Dendritic cell treated with granulocyte-macrophage colony-stimulating factor and Interleukin-4, amounts not matched to agents 40 ng/mL and 50 ng/mL, for 4 days (primary cell): ENCODE results near the gene RAB8B.

Experiments
- H3K27ac Mint-ChIP-seq: one replicate; pipeline ENCODE4 v1.8.0; 2022; ENCODE audit warnings: mild to moderate bottlenecking, mixed read lengths
- H3K27me3 Mint-ChIP-seq: one replicate; pipeline ENCODE4 v1.8.0; 2022; ENCODE audit warnings: mild to moderate bottlenecking, mixed read lengths
- H3K36me3 Mint-ChIP-seq: one replicate; pipeline ENCODE4 v1.8.0; 2022; ENCODE audit warnings: low read depth, mixed read lengths
- H3K4me1 Mint-ChIP-seq: one replicate; pipeline ENCODE4 v1.8.0; 2022; ENCODE audit warnings: low read depth, mixed read lengths
- H3K4me3 Mint-ChIP-seq: one replicate; pipeline ENCODE4 v1.8.0; 2022; ENCODE audit warnings: mild to moderate bottlenecking, moderate library complexity, mixed read lengths
- H3K9me3 Mint-ChIP-seq: one replicate; pipeline ENCODE4 v1.8.0; 2022; ENCODE audit warnings: mixed read lengths
- intact Hi-C: fragments of 100-400 bp; cut with micrococcal nuclease; formaldehyde crosslinking; loops from one replicate; pipeline ENCODE4 v1.15.0; 2022

Gene RAB8B

GRCh38 chr15:63241316-63241715 lies 51.9 kb downstream of the RAB8B start:
- Mint-ChIP-seq H3K36me3 (peaks cover 33% of the 10 kb centered on the region), H3K27ac (no peak overlapping the region), H3K4me1 (peaks cover 56% of the 10 kb centered on the region), H3K27me3 (no peaks in the 10 kb centered on the region), H3K9me3 (no peaks in the 10 kb centered on the region), H3K4me3 (no peak overlapping the region)
- intact Hi-C loops, result no loop called here

- H3K27ac Mint-ChIP-seq, result no peak overlapping the region
- no peak overlapping the region for H3K4me3 Mint-ChIP-seq
- H3K9me3 Mint-ChIP-seq, result no peaks in the 10 kb centered on the region
Measured at GRCh38 chr15:63243101-63243500, 53.7 kb downstream of the RAB8B start.

DNA sequence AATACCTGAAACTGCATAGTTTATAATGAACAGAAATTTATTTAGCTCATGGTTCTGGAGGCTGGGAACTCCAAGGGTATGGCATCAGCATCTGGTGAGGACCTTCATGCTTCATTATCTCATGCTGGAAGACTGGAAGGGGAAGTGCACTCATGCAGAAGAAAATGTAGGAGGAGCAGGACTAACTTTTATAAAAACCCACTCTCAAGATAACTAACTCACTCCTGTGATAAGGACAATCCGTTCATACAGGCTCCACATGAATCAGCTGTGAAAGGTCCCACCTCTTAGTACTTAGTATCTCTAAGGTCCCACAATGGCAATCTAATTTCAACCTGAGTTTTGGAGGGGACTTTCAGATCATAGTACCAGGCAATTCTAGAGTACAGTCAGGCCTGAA lies 54.4 kb downstream of the RAB8B start:
- H3K27ac Mint-ChIP-seq, result peak overlapping the region; percentile 45
- H3K4me3 Mint-ChIP-seq, result no peak overlapping the region
- H3K27me3 Mint-ChIP-seq, result no peaks in the 10 kb centered on the region
- peaks cover 50% of the 10 kb centered on the region for H3K4me1 Mint-ChIP-seq
- peaks cover 44% of the 10 kb centered on the region for H3K36me3 Mint-ChIP-seq
- intact Hi-C loops, result no loop called here
- no peaks in the 10 kb centered on the region for H3K9me3 Mint-ChIP-seq

More at GRCh38 chr15:63243101-63243500, 53.7 kb downstream of the RAB8B start:
- Mint-ChIP-seq H3K4me1 (peaks cover 54% of the 10 kb centered on the region), H3K27me3 (no peaks in the 10 kb centered on the region), H3K36me3 (peaks cover 40% of the 10 kb centered on the region)
- intact Hi-C loops, result no loop called here

- H3K4me1 Mint-ChIP-seq, result peaks cover 46% of the 10 kb centered on the region
- intact Hi-C loops, result no loop called here
- H3K27me3 Mint-ChIP-seq, result no peaks in the 10 kb centered on the region
- peak overlapping the region; percentile 37 for H3K27ac Mint-ChIP-seq
- H3K4me3 Mint-ChIP-seq, result no peak overlapping the region
- no peaks in the 10 kb centered on the region for H3K9me3 Mint-ChIP-seq
- H3K36me3 Mint-ChIP-seq, result peaks cover 50% of the 10 kb centered on the region
Measured at GRCh38 chr15:63244399-63244798, 55.0 kb downstream of the RAB8B start.

DNA sequence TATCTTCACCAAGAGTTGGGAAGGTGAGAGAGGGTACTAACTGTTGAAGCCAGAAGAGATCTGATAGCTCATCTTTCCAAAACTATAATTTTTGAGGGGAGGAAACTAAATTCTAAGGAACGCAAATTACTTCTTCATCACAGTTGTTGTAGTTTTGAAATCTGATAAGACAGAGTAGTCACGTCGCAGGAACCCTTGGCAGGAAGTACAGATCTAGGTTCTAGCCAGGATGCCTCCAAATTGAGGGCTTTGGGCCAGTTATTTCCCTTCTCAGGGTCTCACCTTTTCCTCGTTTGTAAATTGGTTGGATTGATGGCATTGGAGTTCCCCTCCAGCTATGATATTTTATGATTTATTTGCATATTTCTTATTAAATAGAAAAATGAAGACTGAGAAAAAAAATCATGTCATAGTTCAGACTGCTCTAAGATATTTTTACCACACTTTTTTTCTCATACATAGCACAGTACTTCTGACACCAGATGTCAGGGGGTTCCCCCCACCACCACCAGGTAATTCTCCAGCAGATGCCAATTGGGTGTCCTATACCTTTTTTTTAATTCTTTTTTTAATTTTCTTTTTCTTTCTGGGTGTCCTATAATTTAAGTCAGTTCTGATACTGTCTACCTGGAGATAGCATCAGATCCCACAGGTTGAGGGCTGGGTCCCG lies 55.7 kb downstream of the RAB8B start:
- no peak overlapping the region for H3K4me3 Mint-ChIP-seq
- no peaks in the 10 kb centered on the region for H3K27me3 Mint-ChIP-seq
- intact Hi-C loops, result loop anchor here (5.0 kb wide), 1 partner anchor 88 kb away; the partner anchor contains the start of gene RPS27L
- H3K4me1 Mint-ChIP-seq, result peaks cover 39% of the 10 kb centered on the region
- H3K9me3 Mint-ChIP-seq, result no peaks in the 10 kb centered on the region
- peak overlapping the region; percentile 37 for H3K27ac Mint-ChIP-seq
- H3K36me3 Mint-ChIP-seq, result peaks cover 51% of the 10 kb centered on the region

- H3K27ac Mint-ChIP-seq, result peak overlapping the region; percentile 65
- peaks cover 39% of the 10 kb centered on the region for H3K4me1 Mint-ChIP-seq
Measured at GRCh38 chr15:63246691-63247469, 57.5 kb downstream of the RAB8B start.

DNA sequence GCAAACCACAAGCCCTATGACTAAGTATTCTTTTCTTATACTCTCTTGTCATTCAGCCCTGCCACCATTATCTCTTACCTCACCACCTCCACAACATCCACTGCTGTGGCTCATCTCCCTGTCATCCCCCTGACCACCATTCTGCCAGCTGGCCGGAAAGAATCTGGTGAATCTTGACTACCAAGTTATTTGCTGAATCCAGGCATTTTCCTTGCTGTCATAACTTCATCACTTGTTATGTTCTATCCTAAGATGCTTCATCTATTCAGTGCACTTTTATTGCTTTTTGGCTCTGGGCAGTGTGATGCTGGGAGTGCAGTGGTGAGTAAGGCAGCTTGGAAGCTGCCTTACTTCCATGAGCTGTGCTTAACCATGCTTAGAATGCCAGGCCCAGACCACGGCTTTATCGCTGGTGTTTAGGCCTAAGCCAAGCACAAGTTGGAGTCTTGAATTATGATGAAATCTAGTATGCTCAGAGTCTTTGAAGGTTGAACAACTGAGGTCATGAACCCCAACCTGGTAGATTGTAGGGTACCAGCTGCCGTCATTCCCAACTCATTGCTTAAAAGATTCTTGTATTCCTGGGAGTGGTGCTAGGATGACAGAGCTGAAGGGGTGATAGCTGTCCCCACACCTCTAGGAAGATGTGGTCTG lies 61.0 kb downstream of the RAB8B start:
- Mint-ChIP-seq H3K36me3 (peaks cover 77% of the 10 kb centered on the region), H3K4me1 (peaks cover 22% of the 10 kb centered on the region), H3K27ac (no peak overlapping the region), H3K27me3 (no peaks in the 10 kb centered on the region), H3K9me3 (no peaks in the 10 kb centered on the region), H3K4me3 (no peak overlapping the region)
- intact Hi-C loops, result loop anchor here (5.0 kb wide), 1 partner anchor 53 kb away; no protein-coding TSS in a partner anchor

More at GRCh38 chr15:63246691-63247469, 57.5 kb downstream of the RAB8B start:
- Mint-ChIP-seq H3K4me3 (no peak overlapping the region), H3K36me3 (peaks cover 68% of the 10 kb centered on the region), H3K27me3 (no peaks in the 10 kb centered on the region), H3K9me3 (no peaks in the 10 kb centered on the region)
- intact Hi-C loops, result loop anchor here (5.0 kb wide), 1 partner anchor 90 kb away; the partner anchor contains the start of gene RPS27L

- peaks cover 77% of the 10 kb centered on the region for H3K36me3 Mint-ChIP-seq
- no peaks in the 10 kb centered on the region for H3K9me3 Mint-ChIP-seq
- no peak overlapping the region for H3K27ac Mint-ChIP-seq
- intact Hi-C loops, result loop anchor here (5.0 kb wide), 1 partner anchor 54 kb away; no protein-coding TSS in a partner anchor
- no peak overlapping the region for H3K4me3 Mint-ChIP-seq
- H3K27me3 Mint-ChIP-seq, result no peaks in the 10 kb centered on the region
- H3K4me1 Mint-ChIP-seq, result peaks cover 14% of the 10 kb centered on the region
Measured at GRCh38 chr15:63251701-63252100, 62.3 kb downstream of the RAB8B start.

GRCh38 chr15:63252292-63252691 lies 62.9 kb downstream of the RAB8B start:
- intact Hi-C loops, result loop anchor here (5.0 kb wide), 1 partner anchor 55 kb away; no protein-coding TSS in a partner anchor
- Mint-ChIP-seq H3K36me3 (peaks cover 79% of the 10 kb centered on the region), H3K9me3 (no peaks in the 10 kb centered on the region), H3K4me3 (no peak overlapping the region), H3K27ac (no peak overlapping the region), H3K27me3 (no peaks in the 10 kb centered on the region), H3K4me1 (peaks cover 8% of the 10 kb centered on the region)

DNA sequence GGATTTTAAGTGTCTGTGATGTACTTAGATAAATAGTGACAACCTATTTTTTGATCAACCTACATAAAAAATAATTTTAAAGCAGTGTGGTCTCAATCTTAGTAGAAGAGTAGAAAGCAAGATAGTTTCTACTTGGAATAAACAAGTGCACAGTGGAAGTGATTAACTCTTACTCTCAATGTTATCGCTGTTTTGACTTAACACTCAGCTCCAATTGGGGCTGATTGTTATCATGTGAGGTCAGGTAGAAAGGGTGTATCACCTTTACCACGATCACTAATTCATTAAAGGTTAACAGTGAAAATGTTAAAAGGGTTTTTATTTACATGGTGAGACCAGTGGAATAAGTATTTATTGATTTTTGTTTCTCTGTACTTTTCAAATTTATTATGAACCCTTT lies 65.6 kb downstream of the RAB8B start:
- Mint-ChIP-seq H3K4me1 (peaks cover 10% of the 10 kb centered on the region), H3K9me3 (no peaks in the 10 kb centered on the region), H3K36me3 (peaks cover 90% of the 10 kb centered on the region), H3K27me3 (no peaks in the 10 kb centered on the region), H3K4me3 (no peak overlapping the region), H3K27ac (no peak overlapping the region)
- intact Hi-C loops, result loop anchor here (5.0 kb wide), 1 partner anchor 58 kb away; no protein-coding TSS in a partner anchor

DNA sequence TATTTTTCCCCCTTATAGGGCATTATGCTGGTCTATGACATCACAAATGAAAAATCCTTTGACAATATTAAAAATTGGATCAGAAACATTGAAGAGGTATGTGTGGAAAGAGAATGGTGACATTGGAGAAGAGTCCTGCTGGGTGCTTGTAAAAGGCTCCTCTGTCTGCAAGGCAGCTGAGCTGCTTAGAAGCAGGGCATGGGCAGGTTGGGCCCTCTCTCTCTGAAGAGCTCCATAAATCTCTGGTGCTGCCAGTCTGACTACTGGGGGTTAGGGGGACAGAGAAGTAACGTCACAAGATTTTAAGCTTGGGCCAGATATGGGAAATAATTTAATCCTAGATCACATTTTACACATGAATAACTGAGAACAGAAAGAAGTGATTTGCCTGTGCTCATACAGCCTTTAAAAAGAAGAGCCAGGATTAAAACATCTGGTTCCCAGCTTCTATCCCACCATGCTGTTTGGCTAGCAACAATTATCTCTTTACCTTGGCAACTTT lies 66.1 kb downstream of the RAB8B start:
- Mint-ChIP-seq H3K36me3 (peaks cover 89% of the 10 kb centered on the region), H3K9me3 (no peaks in the 10 kb centered on the region)

DNA sequence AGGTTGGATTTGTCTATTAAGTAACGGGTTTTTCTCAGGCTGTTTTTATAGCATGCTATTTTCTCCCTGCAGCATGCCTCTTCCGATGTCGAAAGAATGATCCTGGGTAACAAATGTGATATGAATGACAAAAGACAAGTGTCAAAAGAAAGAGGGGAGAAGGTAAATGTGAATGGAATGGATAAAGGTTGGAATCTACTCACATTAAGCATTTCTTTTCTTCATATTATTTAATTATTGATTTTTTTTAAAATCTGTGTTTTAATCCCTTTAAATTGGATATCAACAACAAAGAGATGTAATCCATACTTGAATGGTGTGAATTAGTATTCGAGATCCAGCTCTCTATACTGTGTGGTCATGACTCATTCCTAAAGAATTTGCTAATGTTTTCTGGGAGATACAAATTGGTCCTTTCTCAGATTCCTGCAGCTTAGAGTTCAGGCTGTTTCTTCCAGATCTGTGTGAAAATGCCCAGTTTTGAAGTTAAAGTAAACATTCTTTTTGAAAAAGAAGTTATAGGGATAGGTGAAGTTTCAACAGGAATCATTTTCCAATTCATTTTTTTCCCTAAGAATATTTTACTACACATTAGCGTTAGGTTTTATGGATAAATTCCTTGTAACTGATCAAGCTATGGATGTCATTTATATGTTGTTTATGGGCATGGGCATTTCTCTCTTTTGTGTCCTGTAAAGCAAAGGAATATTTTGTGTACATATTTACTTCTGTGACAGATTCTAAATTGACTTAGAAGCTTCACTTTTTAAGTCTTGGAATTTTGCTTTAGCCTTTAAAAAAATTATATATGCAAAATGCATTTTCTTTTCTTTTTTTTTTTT lies 67.2 kb downstream of the RAB8B start:
- Mint-ChIP-seq H3K4me3 (no peak overlapping the region), H3K27ac (no peak overlapping the region), H3K36me3 (peaks cover 87% of the 10 kb centered on the region), H3K9me3 (no peaks in the 10 kb centered on the region), H3K27me3 (no peaks in the 10 kb centered on the region), H3K4me1 (peaks cover 10% of the 10 kb centered on the region)
- intact Hi-C loops, result no loop called here

More for the DNA sequence above, 66.1 kb downstream of the RAB8B start:
- intact Hi-C loops, result no loop called here
- H3K4me3 Mint-ChIP-seq, result no peak overlapping the region
- H3K4me1 Mint-ChIP-seq, result peaks cover 10% of the 10 kb centered on the region
- no peaks in the 10 kb centered on the region for H3K27me3 Mint-ChIP-seq
- no peak overlapping the region for H3K27ac Mint-ChIP-seq

GRCh38 chr15:63258658-63259057 lies 69.3 kb downstream of the RAB8B start:
- Mint-ChIP-seq H3K27me3 (no peaks in the 10 kb centered on the region), H3K9me3 (no peaks in the 10 kb centered on the region), H3K4me1 (peaks cover 6% of the 10 kb centered on the region), H3K36me3 (peaks cover 86% of the 10 kb centered on the region), H3K4me3 (no peak overlapping the region), H3K27ac (no peak overlapping the region)
- intact Hi-C loops, result no loop called here
